HG03354 (cell line): Measurements from ENCODE around the gene U2AF1L4.
A peak's percentile ranks its signal among the peaks of the same experiment; 100 is the strongest.

ENCODE experiments used
- ATAC-seq: cut with Tn5 transposase; IDR thresholded peaks from one replicate; pipeline ENCODE4 v1.9.1; 2021; ENCODE audit warnings: mild to moderate bottlenecking; ENCODE audit not compliant: unreplicated experiment, poor library complexity, severe bottlenecking

Gene U2AF1L4

GRCh38 chr19:35760711-35761349 lies 15.6 kb upstream of the U2AF1L4 start:
- ATAC-seq, result no peak

- no peak for ATAC-seq
Observed at GRCh38 chr19:35759697-35760096, 14.5 kb upstream of the U2AF1L4 start.

GRCh38 chr19:35757749-35758608 lies 12.8 kb upstream of the U2AF1L4 start, which contains the start of gene PROSER3:
TSS of gene PROSER3 (plus strand) at chr19:35758176. CDS start at chr19:35758216, 40 bp downstream.
- ATAC-seq, result peak; percentile 96

GRCh38 chr19:35757231-35757748 lies 12.1 kb upstream of the U2AF1L4 start:
- ATAC-seq, result peak; percentile 5

- no peak for ATAC-seq
Observed at GRCh38 chr19:35756377-35757230, 11.4 kb upstream of the U2AF1L4 start, which contains the start of gene HSPB6. TSS of gene HSPB6 (minus strand) at chr19:35757029. CDS start at chr19:35757008, 21 bp downstream.

- ATAC-seq, result no peak
Observed at GRCh38 chr19:35755550-35756376, 10.5 kb upstream of the U2AF1L4 start.

- ATAC-seq, result no peak
Observed at GRCh38 chr19:35755131-35755549, 9.9 kb upstream of the U2AF1L4 start.

GRCh38 chr19:35754370-35755130 lies 9.3 kb upstream of the U2AF1L4 start:
- no peak for ATAC-seq

GRCh38 chr19:35753634-35754369 lies 8.6 kb upstream of the U2AF1L4 start:
- ATAC-seq, result no peak

GRCh38 chr19:35752746-35753350 lies 7.6 kb upstream of the U2AF1L4 start:
- no peak for ATAC-seq

- no peak for ATAC-seq
Observed at GRCh38 chr19:35751839-35752745, 6.9 kb upstream of the U2AF1L4 start.

GRCh38 chr19:35750167-35750566 lies 4.9 kb upstream of the U2AF1L4 start:
- ATAC-seq, result no peak

GRCh38 chr19:35748106-35749020 lies 3.1 kb upstream of the U2AF1L4 start, which contains the start of gene LIN37:
TSS of gene LIN37 (plus strand) at chr19:35748576. CDS start at chr19:35748725, 149 bp downstream.
- ATAC-seq, result peak; percentile 70

- no peak for ATAC-seq
Observed at GRCh38 chr19:35746531-35746930, 1.3 kb upstream of the U2AF1L4 start.

- no peak for ATAC-seq
Observed at GRCh38 chr19:35746087-35746462, 857 bp upstream of the U2AF1L4 start.
